ENCODE data around the gene CENPP.

Gene CENPP

DNA sequence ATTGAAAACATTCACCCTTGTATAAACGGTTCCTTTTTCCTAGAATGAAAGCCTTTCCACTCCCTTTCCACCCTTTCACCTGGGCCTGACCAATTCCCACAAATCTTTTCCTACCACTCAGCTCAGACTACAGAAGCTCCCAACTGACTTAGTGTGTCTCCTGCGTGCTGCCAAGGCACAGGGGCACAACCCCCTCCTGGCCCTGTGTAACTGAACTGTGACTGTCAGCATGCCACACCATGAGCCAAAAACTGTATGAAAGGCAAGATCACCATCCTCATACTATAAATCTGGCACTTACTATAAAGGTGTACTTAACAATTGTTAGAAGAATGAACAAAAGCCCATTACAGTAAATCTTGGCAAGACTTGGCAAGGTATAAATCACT lies 12.1 kb upstream of the CENPP start:
- no peak for DNase-seq (ENCODE audit: low read depth)

GRCh38 chr9:92315456-92315855 lies 10.3 kb upstream of the CENPP start:
- DNase-seq (ENCODE audit: low read depth), result no peak

GRCh38 chr9:92324431-92324830 lies 1.3 kb upstream of the CENPP start:
- peak; percentile 10 for DNase-seq (ENCODE audit: low read depth)

- no peak for DNase-seq (ENCODE audit: low read depth)
Observed at GRCh38 chr9:92324889-92325268, 874 bp upstream of the CENPP start.

GRCh38 chr9:92325991-92326500 lies 293 bp downstream of the CENPP start:
- DNase-seq (ENCODE audit: low read depth), result no peak

- DNase-seq (ENCODE audit: low read depth), result no peak
Observed at GRCh38 chr9:92327283-92327850, 1.6 kb downstream of the CENPP start.

- peak; percentile 70 for DNase-seq (ENCODE audit: low read depth)
Observed at GRCh38 chr9:92328225-92328624, 2.5 kb downstream of the CENPP start.

- DNase-seq (ENCODE audit: low read depth), result no peak
Observed at GRCh38 chr9:92332577-92333281, 7.0 kb downstream of the CENPP start.

GRCh38 chr9:92333282-92333634 lies 7.5 kb downstream of the CENPP start:
- DNase-seq (ENCODE audit: low read depth), result no peak

- DNase-seq (ENCODE audit: low read depth), result no peak
Observed at GRCh38 chr9:92341578-92341977, 15.8 kb downstream of the CENPP start.

GRCh38 chr9:92342825-92343488 lies 17.2 kb downstream of the CENPP start:
- peak; percentile 19 for DNase-seq (ENCODE audit: low read depth)

- DNase-seq (ENCODE audit: low read depth), result no peak
Observed at GRCh38 chr9:92345582-92345981, 19.8 kb downstream of the CENPP start.

DNA sequence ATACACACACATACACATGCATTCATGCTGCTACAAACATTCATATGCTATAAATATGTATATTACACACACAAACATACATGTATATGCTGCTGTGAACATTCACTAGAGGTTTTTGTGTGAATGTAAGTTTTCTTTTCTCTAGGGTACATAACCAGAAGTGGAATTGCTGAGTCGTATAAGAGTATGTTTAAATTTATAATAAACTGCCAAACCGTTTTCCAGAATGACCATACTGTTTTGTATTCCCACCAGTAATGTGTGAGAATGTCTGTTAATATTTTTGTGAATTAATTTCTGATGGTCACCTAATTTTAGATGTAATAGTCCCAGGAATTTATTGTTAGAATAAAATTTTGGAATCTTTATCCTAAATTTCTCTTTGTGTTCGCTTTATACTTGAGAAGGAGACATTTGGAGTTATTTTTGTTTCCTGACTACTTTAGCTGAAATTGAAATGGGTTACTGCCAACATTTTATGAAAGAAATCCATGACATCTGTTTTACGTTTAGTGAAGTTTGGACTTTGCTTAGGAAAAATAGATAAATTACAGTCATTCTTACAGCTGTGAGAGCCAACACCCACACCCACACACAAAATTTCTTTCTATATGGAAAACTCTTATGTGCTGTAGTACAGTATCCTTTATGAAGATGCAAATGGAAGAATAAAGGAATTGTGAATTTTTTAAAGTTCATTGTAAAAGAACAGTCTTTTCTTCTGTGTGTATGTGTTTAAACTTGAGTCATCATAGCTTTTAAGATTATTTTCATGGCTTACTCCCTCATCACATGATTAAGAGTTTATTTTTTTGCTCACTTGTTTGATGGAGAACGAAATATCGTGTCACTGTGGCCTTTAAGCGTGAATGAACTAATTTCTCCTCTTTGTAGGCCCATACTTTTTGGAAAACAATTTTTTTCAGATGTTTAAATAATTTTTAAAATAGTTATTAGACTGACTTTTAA lies 24.3 kb downstream of the CENPP start:
- no peak for DNase-seq (ENCODE audit: low read depth)

DNA sequence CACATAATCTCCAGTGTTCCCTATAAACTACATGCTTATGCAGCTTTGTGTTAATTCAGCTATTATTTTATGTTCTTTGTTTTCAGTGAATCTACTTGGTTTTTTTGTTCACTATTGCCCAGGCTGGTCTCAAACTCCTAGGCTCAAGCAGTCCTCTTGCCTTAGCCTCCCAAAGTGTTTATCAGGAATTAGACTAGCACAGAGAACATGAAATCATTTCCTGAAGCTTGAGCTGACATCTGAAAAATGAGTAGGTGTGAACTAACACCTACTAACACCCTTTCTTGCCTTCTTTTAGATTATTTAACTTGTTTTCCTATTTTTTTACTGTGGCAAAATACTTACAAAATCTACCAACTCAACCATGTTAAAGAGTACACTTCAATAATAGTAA lies 25.0 kb downstream of the CENPP start:
- DNase-seq (ENCODE audit: low read depth), result no peak

- DNase-seq (ENCODE audit: low read depth), result no peak
Observed at GRCh38 chr9:92353051-92353450, 27.3 kb downstream of the CENPP start.

- no peak for DNase-seq (ENCODE audit: low read depth)
Observed at GRCh38 chr9:92359394-92359995, 33.7 kb downstream of the CENPP start.

DNA sequence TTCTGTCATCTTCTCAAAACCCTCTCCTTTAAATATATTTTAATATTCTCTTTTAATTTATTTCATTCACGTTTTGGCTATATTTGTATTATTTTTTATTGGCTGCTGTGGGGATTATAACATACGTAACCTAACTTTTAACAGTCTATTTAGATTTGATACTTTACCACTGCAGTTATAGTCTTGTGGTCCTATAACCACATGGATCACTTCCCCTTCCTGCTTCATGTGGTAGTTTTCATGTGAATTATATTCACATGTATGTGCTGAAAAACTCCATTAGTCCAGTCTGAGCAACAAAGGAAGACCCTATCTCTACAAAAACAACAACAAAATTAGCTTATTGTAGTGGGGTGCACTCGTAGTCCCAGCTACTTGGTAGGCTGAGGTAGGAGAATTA lies 34.3 kb downstream of the CENPP start:
- no peak for DNase-seq (ENCODE audit: low read depth)

DNA sequence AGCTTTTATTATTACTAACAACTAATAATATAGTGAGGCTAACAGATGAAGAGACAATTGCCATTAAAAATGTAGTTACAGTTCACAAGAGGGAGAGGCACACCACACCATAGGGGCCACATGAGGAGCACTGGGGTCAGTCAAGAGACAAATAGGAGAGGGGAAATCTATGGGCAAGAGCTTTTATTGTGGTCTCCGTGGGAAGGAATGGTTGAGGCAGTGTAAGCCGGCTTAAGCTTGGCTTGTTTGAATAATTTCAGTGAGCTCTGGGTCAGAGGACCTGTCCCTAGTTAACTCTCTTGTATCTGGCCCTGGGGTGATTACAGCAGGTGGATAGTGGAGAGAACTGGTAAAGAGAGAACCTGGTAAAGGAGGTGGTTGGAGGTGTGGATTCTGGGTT lies 43.3 kb downstream of the CENPP start:
- no peak for DNase-seq (ENCODE audit: low read depth)

GRCh38 chr9:92373167-92373566 lies 47.4 kb downstream of the CENPP start:
- no peak for DNase-seq (ENCODE audit: low read depth)

- DNase-seq (ENCODE audit: low read depth), result no peak
Observed at GRCh38 chr9:92377876-92378275, 52.1 kb downstream of the CENPP start.

DNA sequence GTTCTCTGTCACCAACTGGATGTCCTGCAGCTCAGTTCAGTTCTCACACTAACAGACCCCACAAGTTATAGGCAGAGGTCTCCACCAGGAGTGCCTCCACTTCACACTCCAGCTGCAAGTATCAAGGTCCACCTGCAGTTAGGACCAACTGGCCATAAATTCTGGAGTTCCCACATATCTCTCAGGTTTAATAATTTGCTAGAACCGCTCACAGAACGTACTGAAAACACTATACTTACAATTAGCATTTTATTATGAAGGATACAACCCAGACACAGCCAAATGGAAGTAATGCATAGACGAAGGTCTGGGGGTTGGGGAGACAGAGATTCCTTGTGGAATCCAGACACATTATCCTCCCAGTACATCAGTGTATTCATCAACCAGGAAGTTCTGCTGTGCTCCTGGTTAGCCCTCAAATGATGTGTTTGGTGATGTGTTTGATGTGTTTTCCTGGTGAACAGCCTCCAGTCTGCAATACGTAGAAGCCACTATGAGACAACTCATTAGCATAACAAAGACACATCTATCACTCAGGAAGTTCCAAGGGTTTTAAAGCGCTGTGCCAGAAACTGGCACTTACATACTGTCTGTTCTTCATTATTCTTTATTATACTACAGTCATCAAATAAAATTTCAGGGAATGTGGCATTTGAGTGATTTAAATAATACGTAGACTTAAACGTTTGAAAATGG lies 53.3 kb downstream of the CENPP start:
- no peak for DNase-seq (ENCODE audit: low read depth)

Data from ELR (cell line).